Measurements from ENCODE around the gene RPL7A.

- TF ChIP-seq EZH2phosphoT487 (IDR thresholded peaks at IDR 0.05; ENCODE audit: borderline replicate concordance) (no peak), CTCF (conservative IDR thresholded peaks at IDR 0.05; ENCODE audit: low read length) (no peak)
Observed at GRCh38 chr9:133380734-133381133, 32.7 kb downstream of the RPL7A start.
